Osteocyte (in vitro differentiated cells): ENCODE results near the gene RAB11FIP2. TPM values are rescaled to one million over a fixed set of nuclear protein-coding genes. Genes with fewer than 3 reads are reported as not detected.

Experiments
- DNase-seq: peaks from one replicate; pipeline ENCODE4 v3.0.0; 2021; ENCODE audit warnings: mixed read lengths; ENCODE audit not compliant: unreplicated experiment; ENCODE audit errors: extremely low spot score
- H3K27ac Mint-ChIP-seq: one replicate; pipeline ENCODE4 v1.8.0; 2021; ENCODE audit warnings: mild to moderate bottlenecking, mixed read lengths; ENCODE audit not compliant: unreplicated experiment
- H3K27me3 Mint-ChIP-seq: one replicate; pipeline ENCODE4 v1.8.0; 2021; ENCODE audit warnings: mixed read lengths; ENCODE audit not compliant: unreplicated experiment
- H3K36me3 Mint-ChIP-seq: one replicate; pipeline ENCODE4 v1.8.0; 2021; ENCODE audit warnings: mixed read lengths; ENCODE audit not compliant: unreplicated experiment
- H3K4me1 Mint-ChIP-seq: one replicate; pipeline ENCODE4 v1.8.0; 2021; ENCODE audit warnings: mixed read lengths; ENCODE audit not compliant: unreplicated experiment
- H3K4me3 Mint-ChIP-seq: one replicate; pipeline ENCODE4 v1.8.0; 2021; ENCODE audit warnings: mild to moderate bottlenecking, moderate library complexity, mixed read lengths; ENCODE audit not compliant: unreplicated experiment
- H3K9me3 Mint-ChIP-seq: one replicate; pipeline ENCODE4 v1.8.0; 2021; ENCODE audit warnings: mixed read lengths; ENCODE audit not compliant: unreplicated experiment
- CTCF ChIP-seq: fragments of 200-600 bp; sonication (generic); IDR thresholded peaks from 2 replicates; pipeline ENCODE4 v1.5.0; 2021; ENCODE audit warnings: antibody characterized with exemption, mild to moderate bottlenecking, moderate library complexity
- total RNA-seq: library from RNA; stranded (reverse); gene quantifications from 2 replicates; pipeline ENCODE4 v1.2.1, GENCODE V29; 2021

Gene RAB11FIP2
- total RNA-seq, 1 donor from 2014 or later, result 23.1 TPM

GRCh38 chr10:117996709-117997108, 50.0 kb downstream of the RAB11FIP2 start:
- no peak for TF ChIP-seq CTCF
- H3K9me3 Mint-ChIP-seq, result no peaks in the 10 kb centered on the region
- H3K27me3 Mint-ChIP-seq, result no peaks in the 10 kb centered on the region
- H3K4me3 Mint-ChIP-seq, result no peak overlapping the region
- no peak overlapping the region for H3K27ac Mint-ChIP-seq
- H3K36me3 Mint-ChIP-seq, result peaks cover 11% of the 10 kb centered on the region
- no peaks in the 10 kb centered on the region for H3K4me1 Mint-ChIP-seq
- DNase-seq, result no peak

DNA sequence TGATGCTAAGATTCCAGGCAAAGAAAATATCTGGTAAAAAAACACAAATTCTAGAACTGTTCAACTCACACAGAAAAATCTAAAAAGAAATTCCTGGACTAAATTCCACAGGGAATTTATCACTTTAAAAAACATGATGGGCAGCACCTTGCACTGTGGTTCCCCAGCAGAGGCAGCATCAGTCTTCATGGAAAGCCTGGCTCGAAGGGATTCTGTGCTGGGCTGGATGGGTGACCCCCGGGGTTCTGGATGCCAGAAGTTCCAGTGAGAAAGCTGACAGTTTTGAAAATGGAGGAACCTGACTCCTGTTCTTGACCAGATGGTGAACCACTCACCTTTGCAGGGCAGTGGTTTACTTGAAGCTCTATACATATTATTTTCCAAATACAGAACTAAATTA, 52.0 kb downstream of the RAB11FIP2 start:
- Mint-ChIP-seq H3K4me3 (no peak overlapping the region), H3K9me3 (no peaks in the 10 kb centered on the region), H3K27ac (no peak overlapping the region), H3K36me3 (peaks cover 4% of the 10 kb centered on the region), H3K27me3 (no peaks in the 10 kb centered on the region), H3K4me1 (peaks cover 5% of the 10 kb centered on the region)
- no peak for DNase-seq
- TF ChIP-seq CTCF, result no peak

GRCh38 chr10:117993166-117993565, 53.6 kb downstream of the RAB11FIP2 start:
- Mint-ChIP-seq H3K36me3 (peaks cover 4% of the 10 kb centered on the region), H3K27me3 (no peaks in the 10 kb centered on the region), H3K4me1 (peaks cover 5% of the 10 kb centered on the region), H3K9me3 (no peaks in the 10 kb centered on the region), H3K4me3 (no peak overlapping the region), H3K27ac (no peak overlapping the region)
- no peak for DNase-seq
- no peak for TF ChIP-seq CTCF

- peaks cover 5% of the 10 kb centered on the region for H3K4me1 Mint-ChIP-seq
- H3K4me3 Mint-ChIP-seq, result no peak overlapping the region
- DNase-seq, result no peak
- H3K27me3 Mint-ChIP-seq, result no peaks in the 10 kb centered on the region
- H3K27ac Mint-ChIP-seq, result no peak overlapping the region
- TF ChIP-seq CTCF, result no peak
- H3K9me3 Mint-ChIP-seq, result peaks cover under 1% of the 10 kb centered on the region
- peaks cover 1% of the 10 kb centered on the region for H3K36me3 Mint-ChIP-seq
Observed at GRCh38 chr10:117991701-117992100, 55.0 kb downstream of the RAB11FIP2 start.

- Mint-ChIP-seq H3K4me1 (peaks cover 5% of the 10 kb centered on the region), H3K9me3 (peaks cover 8% of the 10 kb centered on the region), H3K36me3 (no peaks in the 10 kb centered on the region), H3K27ac (no peak overlapping the region), H3K4me3 (no peak overlapping the region), H3K27me3 (no peaks in the 10 kb centered on the region)
- no peak for DNase-seq
- TF ChIP-seq CTCF, result no peak
Observed at GRCh38 chr10:117989962-117990361, 56.8 kb downstream of the RAB11FIP2 start.
